IPS DF 4.7 (cell line): ENCODE data around the gene TRMT44.

ENCODE experiments used
- DNase-seq: peaks from one replicate; pipeline ENCODE4 v3.0.0-alpha.2; 2013; ENCODE audit warnings: low spot score; ENCODE audit errors: extremely low read depth

The TRMT44 gene

DNA sequence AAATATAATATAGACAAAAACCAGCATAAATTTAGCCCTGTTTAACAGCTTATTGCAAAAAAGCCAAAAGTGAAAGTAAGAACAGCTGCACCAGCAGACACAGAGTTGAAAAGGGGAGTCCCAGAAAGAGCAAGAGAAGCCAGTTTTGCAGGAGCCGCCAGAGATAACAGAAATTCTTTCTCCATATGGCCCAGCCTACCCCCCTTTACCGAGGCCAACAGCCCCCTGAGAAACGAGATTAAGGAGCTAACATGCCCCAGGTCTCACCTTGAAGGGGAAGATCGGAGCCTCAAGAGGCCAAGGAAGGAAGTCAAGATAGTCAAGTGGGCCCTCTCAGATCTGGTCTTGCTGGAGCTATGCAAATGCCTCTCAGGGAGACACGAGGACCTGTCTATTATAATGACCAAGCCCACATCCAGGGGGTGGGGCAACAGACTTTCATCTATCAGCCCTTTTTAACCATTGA is 4.9 kb upstream of the TRMT44 start:
- DNase-seq, result no peak

DNA sequence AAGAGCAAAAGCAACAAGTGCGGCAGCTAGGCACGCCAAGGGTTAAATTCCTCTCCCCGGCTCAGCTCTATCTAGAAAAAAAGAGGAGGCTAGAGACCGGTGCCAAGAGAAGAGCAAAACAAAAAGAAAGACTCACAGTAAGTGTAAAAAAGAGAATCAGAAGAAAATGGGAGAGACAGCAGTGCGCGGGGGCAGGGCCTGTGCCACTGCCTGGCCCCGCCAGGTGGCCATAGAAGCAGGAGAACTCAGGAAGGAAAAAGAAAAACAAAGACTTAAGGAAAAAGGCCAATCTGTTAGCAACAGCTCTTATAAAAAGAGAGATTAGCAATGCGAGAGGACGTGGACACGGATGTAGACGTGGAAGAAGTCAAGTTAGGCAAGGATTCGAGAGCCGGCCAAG is 3.3 kb upstream of the TRMT44 start:
- no peak for DNase-seq

DNA sequence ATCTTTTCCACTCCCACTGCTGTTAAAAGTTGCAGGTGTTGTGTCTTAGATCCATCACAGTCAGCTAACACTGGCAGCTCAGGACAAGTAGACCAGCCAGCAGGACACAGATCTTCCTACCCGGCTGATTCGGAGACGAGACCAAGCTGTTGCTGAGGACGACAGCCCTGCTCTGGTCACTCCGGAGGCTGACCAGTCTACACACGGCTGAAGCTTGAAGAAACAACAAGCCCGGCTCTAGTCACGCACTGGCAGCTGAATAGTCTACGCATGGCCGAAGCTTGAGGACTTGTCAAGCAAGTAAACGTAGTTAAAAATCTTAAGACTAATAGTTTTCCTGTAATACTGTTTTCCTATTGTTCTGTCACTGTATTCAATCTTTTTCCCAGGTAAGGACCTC is 1.8 kb upstream of the TRMT44 start:
- no peak for DNase-seq

DNA sequence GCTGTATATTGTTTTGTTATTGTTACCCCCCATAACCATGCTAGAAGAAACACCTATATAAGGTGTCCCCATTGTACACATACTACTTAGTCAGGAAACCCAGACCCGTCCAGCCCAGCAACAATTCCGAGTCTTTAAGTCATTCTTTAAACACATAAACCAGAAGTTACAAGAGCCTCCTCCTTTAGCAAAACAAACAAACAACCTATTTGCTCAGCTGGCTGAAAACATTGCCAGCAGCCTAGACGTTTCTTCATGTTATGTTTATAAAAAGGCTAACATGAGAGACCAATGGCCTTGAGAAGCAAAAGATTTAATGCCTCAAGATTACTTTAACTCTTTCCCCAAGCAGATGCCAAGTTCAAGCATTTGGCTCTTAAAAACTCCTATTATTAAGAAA is 1.4 kb upstream of the TRMT44 start:
- DNase-seq, result no peak

DNA sequence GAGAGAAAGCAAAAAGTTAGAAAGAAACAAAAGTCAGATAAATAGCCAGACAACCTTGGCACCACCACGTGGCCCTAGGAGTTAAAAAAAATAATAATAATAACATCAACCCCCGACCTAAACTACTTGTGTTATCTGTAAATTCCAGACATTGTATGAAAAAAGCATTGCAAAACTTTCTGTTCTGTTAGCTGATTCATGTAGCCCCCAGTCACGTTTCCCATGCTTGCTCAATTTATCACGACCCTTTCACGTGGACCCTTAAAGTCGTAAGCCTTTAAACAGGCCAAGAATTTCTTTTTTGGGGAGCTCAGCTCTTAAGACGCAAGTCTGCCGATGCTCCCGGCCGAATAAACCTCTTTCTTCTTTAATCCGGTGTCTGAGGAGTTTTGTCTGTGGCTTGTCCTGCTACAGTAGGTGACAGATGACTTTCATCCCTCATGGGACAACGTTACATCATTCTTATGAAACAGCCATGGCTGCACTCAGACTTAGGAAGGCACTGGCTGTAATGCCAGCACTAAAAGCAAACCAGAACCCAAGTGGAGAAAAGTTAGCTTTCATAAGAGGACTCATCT is 574 bp upstream of the TRMT44 start:
- no peak for DNase-seq

DNA sequence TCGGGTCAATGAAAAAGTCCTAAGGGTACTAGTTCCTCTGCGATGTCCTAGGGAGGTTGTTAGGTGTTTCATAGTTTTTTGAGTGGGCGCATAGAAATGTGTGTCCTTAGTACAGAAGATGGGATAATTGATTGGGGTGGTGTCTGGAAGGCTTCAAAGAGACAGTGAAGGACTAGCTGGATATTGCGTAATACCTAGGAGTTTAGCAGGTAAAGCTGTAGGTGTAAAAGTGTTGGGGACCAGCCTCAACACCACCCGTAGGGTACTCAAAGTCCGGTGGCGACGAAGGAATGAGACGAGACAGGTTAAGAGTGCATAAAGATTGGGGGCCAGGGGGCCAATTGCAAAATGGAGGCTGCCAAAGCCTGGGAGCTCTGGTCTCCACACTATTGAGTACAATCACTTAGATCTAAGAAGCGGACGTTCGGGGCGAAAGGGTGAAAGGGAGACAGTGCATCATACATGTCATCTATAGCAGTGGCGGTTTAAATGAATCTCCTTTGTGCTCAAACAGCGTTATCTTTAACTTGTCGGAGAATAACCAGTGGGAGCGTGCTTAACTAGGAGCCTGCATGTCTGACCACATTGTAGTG is 1.0 kb downstream of the TRMT44 start:
- DNase-seq, result no peak

DNA sequence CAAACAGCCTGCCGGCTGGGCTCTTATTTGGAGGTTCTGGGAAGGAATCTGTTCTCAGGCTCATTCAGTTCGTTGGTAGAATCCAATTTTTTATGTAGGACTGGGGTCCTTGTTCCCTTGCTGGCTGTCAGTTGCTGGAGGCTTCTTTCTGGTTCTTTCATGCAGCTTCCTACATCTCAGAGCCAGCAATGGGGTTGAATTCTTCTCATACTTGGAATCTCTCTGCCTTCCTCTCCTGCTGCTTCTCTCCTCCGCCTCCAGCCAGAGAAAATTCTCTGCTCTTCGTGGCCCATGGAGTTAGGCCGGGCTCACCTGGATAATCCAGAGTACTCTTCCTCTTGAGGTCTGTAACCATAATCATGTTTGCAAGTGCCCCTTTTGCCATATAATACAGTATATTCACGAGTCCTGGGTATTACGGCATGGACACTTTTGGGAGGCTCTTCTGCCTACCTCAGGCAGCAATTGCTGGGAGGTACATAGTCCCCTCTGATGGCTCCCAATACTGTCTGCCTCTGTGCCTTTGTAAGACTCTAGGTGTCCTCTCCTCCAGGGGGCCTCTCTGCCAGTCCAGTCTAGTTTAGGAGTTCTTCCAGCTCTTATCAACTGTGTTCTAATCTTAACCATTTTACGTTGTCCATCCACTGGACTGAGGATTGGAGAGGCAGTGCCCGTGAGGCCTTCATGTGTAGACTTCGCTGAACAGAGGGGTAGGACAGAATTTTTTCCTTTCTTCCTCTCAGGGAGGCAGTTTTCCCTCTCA is 2.2 kb downstream of the TRMT44 start:
- DNase-seq, result no peak

DNA sequence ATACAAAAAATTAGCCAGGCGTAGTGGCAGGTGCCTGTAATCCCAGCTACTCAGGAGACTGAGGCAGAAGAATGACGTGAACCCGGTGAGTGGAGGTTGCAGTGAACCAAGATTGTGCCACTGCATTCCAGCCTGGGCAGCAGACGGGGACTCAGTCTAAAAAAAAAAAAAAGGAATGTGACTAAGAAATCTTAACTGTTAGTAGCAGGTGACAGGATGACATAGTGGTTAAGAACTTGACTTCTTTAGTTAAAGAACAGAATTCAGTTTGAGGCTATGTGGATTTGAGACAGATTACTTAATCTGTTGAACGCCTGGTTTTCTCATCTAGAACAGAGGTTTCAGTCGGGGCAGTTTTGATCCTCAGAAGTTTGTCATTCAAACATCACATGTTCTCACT is 3.2 kb downstream of the TRMT44 start:
- DNase-seq, result no peak

DNA sequence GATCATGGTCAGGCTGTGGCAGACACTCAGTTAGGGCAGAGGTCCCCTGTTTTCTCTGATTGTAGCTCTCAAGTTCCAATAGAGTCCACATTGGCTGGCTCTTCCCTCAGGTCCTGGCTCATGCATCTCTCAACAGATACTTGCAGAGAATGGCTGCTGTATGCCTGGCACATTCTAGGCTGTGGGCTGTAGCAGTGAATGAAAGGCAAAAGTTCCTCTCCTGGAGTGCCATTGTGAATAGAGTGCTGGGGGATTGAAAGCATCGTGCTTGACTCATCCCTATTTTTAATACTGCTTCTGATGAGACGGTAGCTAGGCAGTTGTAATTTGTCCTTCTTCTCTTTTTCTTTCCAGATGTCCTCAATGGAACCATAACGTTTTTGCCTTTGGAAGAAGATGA is 5.5 kb downstream of the TRMT44 start:
- DNase-seq, result no peak

DNA sequence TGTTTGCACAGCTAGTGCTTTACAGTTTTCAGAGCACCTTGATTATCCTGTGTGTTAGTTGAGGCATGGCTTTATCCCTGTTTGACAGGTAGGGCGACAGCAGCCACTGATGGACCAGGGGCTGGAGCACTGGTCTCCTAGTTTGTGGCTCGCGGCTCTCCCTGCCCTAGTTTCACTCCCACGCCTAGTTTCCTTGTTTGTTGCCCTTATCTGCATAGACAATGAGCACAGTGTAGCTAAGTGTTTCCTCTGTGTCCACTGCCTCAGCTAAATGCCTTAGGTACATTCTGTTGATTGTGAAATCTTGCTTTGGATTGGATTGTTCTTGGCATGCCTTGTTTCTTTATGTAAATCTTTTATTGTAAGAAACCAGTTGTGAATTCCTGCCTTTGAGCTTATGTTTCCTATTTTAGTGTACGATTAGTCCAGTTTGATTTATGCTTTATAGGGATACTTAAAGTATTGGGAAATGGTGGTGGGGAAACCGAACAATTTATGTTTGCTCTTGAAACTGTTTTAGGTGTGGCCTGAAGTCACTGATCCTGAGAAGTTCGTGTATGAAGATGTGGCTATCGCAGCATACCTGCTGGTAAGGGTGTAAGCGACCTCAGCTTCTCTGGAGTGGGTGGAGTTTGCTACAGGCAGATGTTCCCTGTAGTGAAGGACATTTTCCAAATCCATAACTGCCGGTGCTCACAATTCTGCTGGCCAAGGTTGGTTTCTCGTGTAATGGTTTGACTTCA is 11.0 kb downstream of the TRMT44 start:
- no peak for DNase-seq

DNA sequence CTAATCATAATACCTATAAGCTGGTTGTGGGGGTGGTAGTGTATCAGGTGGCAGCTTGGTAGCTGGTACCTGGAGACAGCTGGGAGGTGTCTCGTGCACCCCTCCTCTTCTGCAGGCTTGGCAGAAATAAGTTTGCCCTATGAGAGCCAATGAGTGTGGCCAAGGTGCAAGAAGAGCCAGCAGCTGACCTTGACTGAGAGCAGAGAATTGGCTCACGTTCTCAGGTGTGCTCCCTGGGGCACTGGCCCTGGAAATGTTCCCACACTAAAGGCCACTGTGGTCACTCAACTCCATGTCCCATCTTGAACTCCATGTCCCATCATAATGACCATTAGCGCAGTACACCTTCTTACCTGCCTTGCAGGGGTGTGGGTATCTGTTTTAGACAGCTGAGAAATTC is 13.4 kb downstream of the TRMT44 start:
- no peak for DNase-seq

DNA sequence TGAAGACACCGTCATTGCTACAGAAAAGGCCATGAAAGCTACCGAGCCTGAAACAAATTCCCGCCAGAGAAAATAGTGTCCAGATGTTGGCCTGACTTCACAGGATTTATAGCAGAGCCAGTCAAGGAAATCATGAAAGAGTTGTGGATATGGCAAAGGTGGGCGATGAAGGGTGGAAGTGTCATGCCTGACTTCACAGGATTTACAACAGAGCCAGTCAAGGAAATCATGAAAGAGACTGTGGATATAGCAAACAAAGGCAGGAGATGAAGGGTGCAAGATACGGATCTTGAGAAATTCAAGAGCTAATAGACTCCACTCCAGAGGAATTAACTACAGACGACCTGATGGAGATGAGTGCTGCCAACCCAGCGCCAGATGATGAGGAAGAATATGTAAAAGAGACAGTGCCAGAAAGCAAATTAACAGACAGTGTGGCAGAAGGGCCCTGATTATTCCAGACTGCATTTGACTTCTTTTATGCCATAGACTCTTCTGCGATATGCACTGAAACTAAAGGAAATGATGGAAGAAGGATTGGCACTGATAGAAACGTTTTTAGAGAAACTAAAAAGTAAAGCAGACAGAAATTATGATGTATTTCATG is 17.2 kb downstream of the TRMT44 start:
- DNase-seq, result no peak

DNA sequence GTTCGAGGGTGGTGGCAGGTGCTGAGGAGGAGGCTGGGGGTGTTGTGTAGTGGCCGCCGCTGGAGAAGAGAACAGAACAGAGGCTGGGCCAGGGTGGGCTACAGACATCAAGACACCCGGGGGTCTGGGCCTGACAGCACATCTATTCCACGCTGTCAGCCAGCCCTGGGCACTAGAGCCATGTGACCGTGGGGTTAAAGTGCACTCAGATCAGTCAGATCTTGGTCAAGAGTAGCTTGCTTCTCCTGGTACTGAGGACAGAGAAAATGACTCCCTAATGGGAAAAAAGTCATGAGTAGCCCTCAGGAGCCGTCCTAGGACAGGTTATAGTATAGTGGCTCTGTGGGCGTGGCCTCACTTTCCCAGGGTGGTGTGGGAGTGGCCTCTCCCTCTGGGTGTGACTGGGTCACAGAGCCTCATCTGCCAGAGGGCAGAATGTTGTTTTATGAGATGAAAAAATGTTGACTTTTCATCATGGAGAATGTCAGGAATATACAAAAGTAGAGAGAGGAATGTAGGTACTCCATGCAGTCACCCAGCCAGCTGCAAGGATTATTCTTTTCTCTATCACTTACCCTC is 19.4 kb downstream of the TRMT44 start:
- no peak for DNase-seq

DNA sequence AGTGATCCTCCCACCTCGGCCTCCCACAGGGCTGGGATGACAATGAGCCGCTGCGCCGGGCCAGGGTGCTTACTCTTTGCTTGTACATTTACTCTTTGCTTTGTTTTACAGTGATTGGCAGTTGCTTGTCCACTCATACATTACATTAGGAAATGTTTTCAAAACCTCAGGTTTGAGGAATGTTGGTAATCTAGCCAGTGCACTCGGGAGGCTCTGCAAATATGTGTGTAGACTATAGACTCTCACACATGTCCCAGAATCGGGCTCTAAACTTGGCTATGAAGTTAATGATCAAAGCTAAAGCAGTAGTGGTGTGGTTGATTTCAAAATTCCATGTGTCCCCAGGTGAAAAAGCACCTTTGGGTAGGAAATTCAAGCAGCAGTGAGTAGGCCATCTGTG is 20.5 kb downstream of the TRMT44 start:
- no peak for DNase-seq

DNA sequence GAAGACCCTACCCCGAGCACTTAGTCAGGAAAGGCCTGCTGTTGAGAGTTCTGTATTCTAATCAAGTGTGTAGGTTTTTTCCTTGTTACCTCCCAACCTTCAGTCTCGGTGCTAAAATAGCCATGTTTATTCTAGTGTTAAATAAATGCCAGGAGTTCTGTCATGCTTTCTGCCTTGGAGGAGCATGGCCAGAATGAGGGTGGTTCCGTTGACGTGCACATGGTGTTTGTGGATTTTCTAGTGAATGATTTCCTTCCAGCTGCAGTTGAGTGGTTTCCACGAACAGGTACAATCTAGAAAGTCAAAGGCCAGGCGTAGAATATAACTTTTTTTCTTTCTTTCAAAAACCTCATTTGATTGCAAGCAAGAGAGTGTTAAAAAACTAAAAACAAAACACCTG is 21.0 kb downstream of the TRMT44 start:
- DNase-seq, result no peak

DNA sequence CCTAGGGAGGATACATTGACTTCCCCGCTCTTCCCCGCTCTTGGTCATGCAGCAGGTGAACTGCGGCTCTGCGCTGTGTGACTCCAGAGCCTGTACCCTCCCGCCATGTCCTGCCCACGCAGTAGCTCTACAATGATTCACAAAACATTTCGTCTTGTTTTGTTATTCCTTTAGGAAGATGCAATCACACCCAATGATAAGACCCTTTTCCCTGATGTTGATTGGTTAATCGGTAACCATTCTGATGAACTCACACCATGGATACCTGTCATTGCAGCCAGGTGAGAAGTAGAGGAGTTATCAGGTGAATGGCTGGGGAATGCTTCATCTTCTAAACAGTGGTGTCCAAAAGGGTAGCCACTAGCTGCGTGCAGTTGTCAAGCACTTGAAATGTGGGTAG is 23.2 kb downstream of the TRMT44 start:
- no peak for DNase-seq

DNA sequence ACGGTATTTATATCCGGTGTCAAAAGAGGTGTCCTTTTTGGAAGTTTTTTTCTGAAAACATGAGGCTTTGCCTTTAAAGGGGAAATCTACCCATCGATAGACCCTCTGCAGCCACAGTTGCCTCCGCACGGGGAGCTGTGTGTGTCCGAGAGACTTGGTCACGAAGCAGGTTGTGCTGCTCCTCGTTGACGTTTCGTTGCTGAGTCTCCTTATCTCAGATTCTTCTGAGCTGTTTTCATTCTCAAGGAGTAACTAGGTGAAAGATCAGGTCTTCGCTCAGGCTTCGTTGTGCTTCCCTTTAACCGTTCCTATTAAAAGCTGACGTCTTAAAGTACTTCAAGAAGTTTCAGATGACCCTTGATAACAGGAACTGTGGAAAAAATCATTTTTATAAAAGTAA is 23.8 kb downstream of the TRMT44 start:
- no peak for DNase-seq

DNA sequence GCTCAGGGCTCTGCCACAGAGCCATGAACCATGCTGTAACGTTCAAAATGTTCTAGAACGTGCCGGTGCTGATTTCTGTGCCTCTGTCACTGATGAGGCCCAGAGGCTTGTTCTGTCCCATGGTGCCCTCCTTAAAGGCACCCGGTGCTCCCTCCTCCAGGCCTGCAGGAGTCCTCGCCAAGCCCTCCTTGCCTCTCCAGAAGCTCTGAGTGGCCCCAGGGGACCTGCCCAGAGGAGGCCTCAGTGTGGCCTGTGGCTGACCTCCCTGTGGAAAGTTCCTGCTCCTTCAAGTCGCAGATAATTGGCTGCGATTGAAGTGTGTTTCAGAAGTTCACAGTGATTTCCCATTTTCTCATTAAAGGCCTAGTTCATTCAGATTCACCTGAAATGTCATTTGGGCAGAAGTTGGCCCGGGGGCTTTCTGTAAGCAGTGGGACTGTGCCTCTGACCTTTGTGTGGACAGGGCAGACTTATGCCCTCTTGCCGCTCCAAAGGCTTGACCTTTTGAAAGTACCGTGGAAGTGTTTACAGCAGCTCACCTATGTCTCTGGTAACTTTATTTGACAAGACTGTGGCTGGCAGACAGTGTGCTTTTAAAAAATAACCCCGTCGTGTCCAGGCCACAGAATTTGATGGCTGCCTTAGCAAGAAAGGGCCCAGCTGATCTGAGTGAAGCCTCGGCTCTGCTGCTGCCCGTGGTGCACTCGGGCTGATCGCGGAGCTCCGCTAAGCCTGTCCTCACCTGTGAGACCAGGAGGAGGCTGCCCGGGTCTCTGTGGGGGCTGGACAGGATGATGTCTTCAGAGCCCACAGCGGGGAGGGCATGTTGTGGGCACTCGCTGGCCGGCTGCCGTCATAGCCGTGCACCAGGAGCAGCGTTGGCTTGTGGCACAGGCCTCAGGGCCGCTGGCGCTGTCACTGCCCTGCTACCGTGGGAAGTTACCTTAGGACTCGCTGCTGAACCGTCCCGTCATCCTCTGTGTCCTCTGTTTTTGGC is 25.3 kb downstream of the TRMT44 start:
- DNase-seq, result no peak

DNA sequence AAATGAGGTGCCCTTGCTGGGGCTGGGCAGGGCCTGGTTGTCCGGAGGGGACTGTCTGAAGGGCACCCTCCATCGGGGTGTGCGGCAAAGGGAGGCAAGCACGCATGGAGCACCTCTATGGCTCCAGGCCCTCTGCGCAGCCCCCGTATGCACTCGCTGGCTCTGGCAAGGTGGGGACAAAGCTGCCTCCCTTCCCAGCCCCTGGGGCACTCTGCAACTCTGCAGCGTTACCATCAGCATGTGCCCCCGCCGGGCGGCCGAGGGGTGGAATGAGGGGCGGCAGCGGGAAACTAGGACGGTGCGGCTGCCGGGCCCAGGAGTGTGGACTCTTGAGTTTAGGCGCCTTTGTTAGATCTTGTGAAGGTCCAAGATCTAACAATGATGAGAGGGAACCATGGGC is 26.4 kb downstream of the TRMT44 start:
- DNase-seq, result no peak
